Spinal cord (tissue), 10 donors: ENCODE measurements around the gene CHRND. TPM values are rescaled to one million over a fixed set of nuclear protein-coding genes. Genes with fewer than 3 reads are reported as not detected.

Experiments used
- DNase-seq, 6 donors: peaks; one replicate each; pipeline versions ENCODE4 v3.0.0 to v3.0.0-alpha.2; 2013 to 2015; ENCODE audit warnings: low spot score in 6 of 6, low read depth in 4 of 6
- H3K27ac ChIP-seq: one replicate; pipeline ENCODE4 v1.5.1; 2013; ENCODE audit warnings: low read depth, low read length, control low read depth
- H3K27me3 ChIP-seq: one replicate; pipeline ENCODE4 v1.6.1; 2013; ENCODE audit warnings: low read length; ENCODE audit not compliant: control insufficient read depth, insufficient read depth
- H3K36me3 ChIP-seq: one replicate; pipeline ENCODE4 v1.6.1; 2013; ENCODE audit warnings: low read length; ENCODE audit not compliant: control insufficient read depth, insufficient read depth
- H3K4me1 ChIP-seq: one replicate; pipeline ENCODE4 v1.6.1; 2013; ENCODE audit warnings: low read length; ENCODE audit not compliant: control insufficient read depth, insufficient read depth
- H3K4me3 ChIP-seq: one replicate; pipeline ENCODE4 v1.5.1; 2013; ENCODE audit warnings: low read depth, low read length, control low read depth
- H3K9me3 ChIP-seq: one replicate; pipeline ENCODE4 v1.6.1; 2013; ENCODE audit warnings: low read length; ENCODE audit not compliant: control insufficient read depth, insufficient read depth
- WGBS: methylation state at CpG from one replicate; pipeline ENCODE4 v1.1.5; 2013; ENCODE audit warnings: missing lambda C conversion rate; ENCODE audit not compliant: insufficient coverage; 5-methylcytosine and 5-hydroxymethylcytosine counted together
- polyA plus RNA-seq, 2 donors: library from polyadenylated mRNA; unstranded; fragments of 120-200 nt; gene quantifications; one replicate each; pipeline ENCODE4 v1.2.1, GENCODE V29; 2013; ENCODE audit not compliant: insufficient read length in 2 of 2
- total RNA-seq, 2 donors: library from RNA; depleted of rRNA in 1 of 2; stranded (reverse); fragments of 120-200 nt in 1 of 2; fragments of >200 nt in 1 of 2; gene quantifications; one replicate each; pipeline versions ENCODE4 v1.2.3 to v1.2.4, GENCODE V29; 2013 to 2014
- donor health status: healthy.

The CHRND gene
- total and polyA plus RNA-seq, 4 donors, result 0.10 to 0.74 (median 0.28) TPM

- peak; percentile 79 to 97 (median 88) for DNase-seq
- H3K4me1 ChIP-seq, result peaks cover 14% of the 10 kb centered on the region
- H3K27me3 ChIP-seq, result no peaks in the 10 kb centered on the region
- peaks cover 2% of the 10 kb centered on the region for H3K9me3 ChIP-seq
- WGBS, result under 1% methylated on average over 69 of the region's 81 CpGs
- H3K27ac ChIP-seq, result peak within 1 kb of the TSS; percentile 90
- peaks cover 18% of the 10 kb centered on the region for H3K36me3 ChIP-seq
- H3K4me3 ChIP-seq, result peak within 1 kb of the TSS; percentile 93
Observed at GRCh38 chr2:232550354-232551249, 24.6 kb downstream of the CHRND start, which contains the start of the genes EIF4E2 and TIGD1. TSS of gene EIF4E2 (plus strand) at chr2:232550689. CDS start at chr2:232550725, 36 bp downstream. TSS of gene TIGD1 (minus strand) at chr2:232550557. CDS start at chr2:232549882, 675 bp downstream.

GRCh38 chr2:232551250-232551638 lies 25.3 kb downstream of the CHRND start:
- DNase-seq, result no peak
- H3K4me3 ChIP-seq, result peak overlapping the region; percentile 93
- peaks cover 14% of the 10 kb centered on the region for H3K4me1 ChIP-seq
- peaks cover 13% of the 10 kb centered on the region for H3K36me3 ChIP-seq
- no peaks in the 10 kb centered on the region for H3K27me3 ChIP-seq
- peak overlapping the region; percentile 90 for H3K27ac ChIP-seq
- 50% methylated on average over 2 of the region's 7 CpGs for WGBS
- H3K9me3 ChIP-seq, result peaks cover 2% of the 10 kb centered on the region

GRCh38 chr2:232551776-232552175 lies 25.8 kb downstream of the CHRND start:
- 84% methylated on average over 4 of the region's 4 CpGs for WGBS
- Histone ChIP-seq H3K36me3 (peaks cover 12% of the 10 kb centered on the region), H3K4me1 (peaks cover 14% of the 10 kb centered on the region), H3K4me3 (peak overlapping the region; percentile 93), H3K9me3 (peaks cover 2% of the 10 kb centered on the region), H3K27ac (no peak overlapping the region), H3K27me3 (no peaks in the 10 kb centered on the region)
- DNase-seq, result no peak

- Histone ChIP-seq H3K36me3 (peaks cover 24% of the 10 kb centered on the region), H3K9me3 (no peaks in the 10 kb centered on the region), H3K4me1 (peaks cover 8% of the 10 kb centered on the region), H3K27me3 (no peaks in the 10 kb centered on the region), H3K4me3 (no peak overlapping the region), H3K27ac (no peak overlapping the region)
- DNase-seq, result no peak
- 86% methylated on average over 2 of the region's 3 CpGs for WGBS
Observed at GRCh38 chr2:232556426-232556825, 30.5 kb downstream of the CHRND start.

- no peaks in the 10 kb centered on the region for H3K9me3 ChIP-seq
- no peak for DNase-seq
- no peaks in the 10 kb centered on the region for H3K4me1 ChIP-seq
- WGBS, result 91% methylated on average over 4 of the region's 8 CpGs
- no peak overlapping the region for H3K27ac ChIP-seq
- peaks cover 53% of the 10 kb centered on the region for H3K36me3 ChIP-seq
- H3K4me3 ChIP-seq, result no peak overlapping the region
- no peaks in the 10 kb centered on the region for H3K27me3 ChIP-seq
Observed at GRCh38 chr2:232562515-232563151, 36.7 kb downstream of the CHRND start.

- DNase-seq, result no peak
- no peaks in the 10 kb centered on the region for H3K9me3 ChIP-seq
- no peak overlapping the region for H3K27ac ChIP-seq
- no peaks in the 10 kb centered on the region for H3K27me3 ChIP-seq
- WGBS, result no CpG with 5 or more reads among the region's 3 CpGs
- H3K4me3 ChIP-seq, result no peak overlapping the region
- H3K36me3 ChIP-seq, result peaks cover 49% of the 10 kb centered on the region
- H3K4me1 ChIP-seq, result no peaks in the 10 kb centered on the region
Observed at GRCh38 chr2:232563580-232563979, 37.6 kb downstream of the CHRND start.

GRCh38 chr2:232567721-232568120 lies 41.8 kb downstream of the CHRND start:
- no peak overlapping the region for H3K4me3 ChIP-seq
- no peaks in the 10 kb centered on the region for H3K9me3 ChIP-seq
- H3K27me3 ChIP-seq, result no peaks in the 10 kb centered on the region
- H3K4me1 ChIP-seq, result peaks cover 3% of the 10 kb centered on the region
- H3K36me3 ChIP-seq, result peaks cover 51% of the 10 kb centered on the region
- H3K27ac ChIP-seq, result no peak overlapping the region
- DNase-seq, result no peak

- Histone ChIP-seq H3K9me3 (no peaks in the 10 kb centered on the region), H3K27ac (no peak overlapping the region), H3K4me3 (no peak overlapping the region), H3K27me3 (no peaks in the 10 kb centered on the region), H3K4me1 (peaks cover 3% of the 10 kb centered on the region), H3K36me3 (peaks cover 51% of the 10 kb centered on the region)
- no CpG with 5 or more reads among the region's 5 CpGs for WGBS
- no peak for DNase-seq
Observed at GRCh38 chr2:232568161-232568560, 42.2 kb downstream of the CHRND start.

- Histone ChIP-seq H3K4me3 (no peak overlapping the region), H3K4me1 (peaks cover 3% of the 10 kb centered on the region), H3K9me3 (no peaks in the 10 kb centered on the region), H3K27me3 (no peaks in the 10 kb centered on the region), H3K27ac (no peak overlapping the region), H3K36me3 (peaks cover 54% of the 10 kb centered on the region)
- 89% methylated on average over 8 of the region's 9 CpGs for WGBS
- DNase-seq, result no peak
Observed at GRCh38 chr2:232569541-232569940, 43.6 kb downstream of the CHRND start.
